ENCODE measurements around the gene SGSH. TPM values are rescaled to one million over a fixed set of nuclear protein-coding genes. Genes with fewer than 3 reads are reported as not detected.
"Not testable (repeated sequence)": the region's sequence is repeated elsewhere in the genome, so short reads cannot be mapped to it uniquely, and the experiment has no call there.

Gene SGSH
- 12.4 TPM for total RNA-seq
- long read RNA-seq, transcript SGSH-201 (8 exons, 2,784 nt) = major isoform, 6 of 14 reads
- long read RNA-seq, partial matches to known transcripts = 2 of 14 reads
- long read RNA-seq, other reads (novel, unspliced or antisense) = 6 of 14 reads

DNA sequence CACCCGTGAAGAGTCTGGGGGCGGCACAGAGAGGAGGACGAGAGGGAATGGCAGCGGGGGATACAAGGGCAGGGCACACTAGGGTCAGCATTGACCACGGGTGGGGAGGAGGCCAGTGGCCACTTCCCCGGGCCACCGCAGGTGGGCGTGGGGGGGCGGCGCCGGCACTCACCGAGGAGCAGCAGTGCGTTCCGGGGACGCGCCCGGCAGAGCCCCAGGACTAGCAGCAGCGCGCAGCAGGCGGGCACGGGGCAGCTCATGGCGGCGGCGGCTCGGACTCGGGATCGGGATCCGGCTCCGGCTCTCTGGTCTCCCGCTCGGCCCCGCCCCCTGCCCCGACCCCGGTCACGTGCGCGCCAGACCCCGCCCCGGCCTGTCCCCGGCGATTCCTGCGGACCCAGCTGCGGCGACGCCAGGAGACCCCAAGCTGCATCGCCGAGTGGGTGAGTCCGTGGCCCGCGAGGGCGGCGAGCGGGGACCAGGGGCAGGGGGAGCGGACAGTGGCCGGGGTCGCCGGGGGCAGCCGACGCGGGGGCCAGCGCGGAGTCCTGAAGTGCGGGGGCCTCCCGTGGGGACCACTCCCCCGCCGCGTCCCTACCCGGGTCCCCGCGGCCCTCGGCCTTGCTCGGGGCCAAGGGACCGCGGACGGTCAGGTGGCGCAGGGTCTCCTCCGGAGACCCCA lies at the start of gene SGSH, which contains the start of gene SLC26A11:
SGSH (minus strand) TSS at position 280 of the 682 bp plus-strand sequence; CDS start at position 260, 20 bp downstream.
SLC26A11 (plus strand) TSS at position 374 of the 682 bp plus-strand sequence. CDS start 1,134 bp downstream, outside the sequence.
- ATAC-seq (peak; percentile 91), DNase-seq (ENCODE audit: missing footprints) (peak; percentile 92)
- intact Hi-C loops (cut with DNase I) = loop anchor here (2.0 kb wide), 1 partner anchor 73 kb away; the partner anchor contains the start of gene EIF4A3

DNA sequence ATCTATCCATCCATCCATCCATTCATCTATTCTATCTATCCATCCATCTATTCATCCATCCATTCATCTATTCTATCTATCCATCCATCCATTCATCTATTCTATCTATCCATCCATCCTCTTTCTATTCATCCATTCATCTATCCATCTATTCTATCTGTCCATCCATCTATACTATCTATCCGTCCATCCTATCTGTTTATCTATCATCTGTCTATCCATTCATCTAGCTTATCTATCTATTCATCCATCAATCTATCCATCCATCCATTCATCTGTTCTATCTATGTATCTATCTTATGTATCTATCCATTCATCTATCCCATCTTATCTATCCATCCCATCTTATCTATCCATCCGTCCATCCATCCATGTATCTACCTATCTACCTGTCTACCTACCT lies 49.3 kb upstream of the SGSH start:
- DNase-seq (ENCODE audit: missing footprints) (no peak), ATAC-seq (no peak)
- intact Hi-C loops (cut with DNase I) = no loop called here

DNA sequence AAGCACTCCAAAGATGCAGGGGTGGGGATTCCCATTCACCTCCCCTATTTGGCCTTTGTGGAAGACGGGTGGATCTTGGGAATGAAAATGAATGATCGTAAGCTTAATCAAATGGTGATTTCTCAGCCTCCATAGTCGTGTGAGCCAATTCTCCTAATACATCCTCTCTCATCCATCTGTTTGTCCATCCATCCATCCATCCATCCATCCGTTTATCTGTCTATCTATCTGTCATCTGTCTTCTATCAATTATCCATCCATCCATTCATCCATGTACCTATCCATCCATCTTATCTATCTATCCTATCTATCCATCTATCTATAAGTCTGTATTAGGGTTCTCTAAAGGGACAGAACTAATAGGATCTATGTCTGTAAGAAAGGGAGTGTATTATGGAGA lies 48.3 kb upstream of the SGSH start:
- DNase-seq (ENCODE audit: missing footprints) (no peak), ATAC-seq (no peak)
- intact Hi-C loops (cut with DNase I) = no loop called here

DNA sequence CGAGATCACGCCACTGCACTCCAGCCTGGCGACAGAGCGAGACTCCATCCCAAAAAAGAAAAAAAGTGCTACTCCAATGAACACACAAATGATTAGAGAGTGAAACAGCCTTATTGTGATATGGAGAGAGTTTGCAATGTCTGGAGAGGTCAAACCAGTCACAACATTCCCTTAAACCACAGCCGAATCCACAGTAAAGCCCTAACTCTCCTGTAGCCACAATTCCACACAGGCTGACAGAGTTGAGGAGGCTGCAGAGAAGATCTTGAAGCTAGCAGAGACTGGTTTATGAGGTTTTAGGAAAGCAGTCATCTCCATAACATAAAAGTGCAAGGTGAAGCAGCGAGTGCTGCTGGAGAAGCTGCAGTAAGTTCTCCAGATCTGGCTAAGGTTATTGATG lies 47.3 kb upstream of the SGSH start:
- intact Hi-C loops (cut with DNase I) = no loop called here
- ATAC-seq (no peak), DNase-seq (ENCODE audit: missing footprints) (no peak)

DNA sequence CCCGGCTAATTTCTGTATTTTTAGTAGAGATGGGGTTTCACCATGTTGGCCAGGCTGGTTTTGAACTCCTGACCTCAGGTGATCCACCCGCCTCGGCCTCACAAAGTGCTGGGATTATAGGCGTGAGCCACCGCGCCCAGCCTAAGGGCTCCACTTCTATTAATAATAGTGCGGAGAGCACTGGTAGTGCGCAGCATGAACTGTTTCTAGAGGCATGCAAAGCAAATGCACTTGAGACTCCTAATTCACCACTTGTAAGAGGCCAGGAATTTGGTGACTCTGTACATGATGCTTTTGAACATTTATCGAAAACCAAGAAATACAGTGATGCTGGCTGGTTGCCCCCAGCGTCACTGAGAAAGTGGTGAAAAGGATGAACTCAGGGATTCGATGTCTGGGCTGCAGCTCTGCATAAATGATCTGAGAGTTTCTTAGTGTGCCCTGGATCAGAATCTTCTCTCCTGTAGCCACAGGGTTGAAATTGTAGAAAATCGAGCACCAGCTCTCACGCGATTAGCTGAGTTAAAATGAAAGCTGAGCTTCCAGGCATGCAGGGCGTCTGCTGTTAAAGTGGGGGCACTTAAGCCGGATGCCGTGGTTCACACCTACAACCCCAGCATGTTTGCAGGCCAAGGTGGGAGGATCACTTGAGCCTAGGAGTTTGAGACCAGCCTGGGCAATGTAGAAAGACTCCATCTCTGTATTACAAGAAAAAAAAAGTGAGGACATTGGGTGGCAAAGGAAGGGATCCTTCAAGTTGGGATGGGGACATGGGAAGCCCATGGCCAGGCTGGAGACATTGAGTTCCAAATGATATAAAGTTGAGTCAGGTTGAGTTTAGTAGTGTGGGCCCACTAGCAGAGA lies 45.3 kb upstream of the SGSH start:
- DNase-seq (ENCODE audit: missing footprints) (no peak), ATAC-seq (no peak)
- intact Hi-C loops (cut with DNase I) = no loop called here

DNA sequence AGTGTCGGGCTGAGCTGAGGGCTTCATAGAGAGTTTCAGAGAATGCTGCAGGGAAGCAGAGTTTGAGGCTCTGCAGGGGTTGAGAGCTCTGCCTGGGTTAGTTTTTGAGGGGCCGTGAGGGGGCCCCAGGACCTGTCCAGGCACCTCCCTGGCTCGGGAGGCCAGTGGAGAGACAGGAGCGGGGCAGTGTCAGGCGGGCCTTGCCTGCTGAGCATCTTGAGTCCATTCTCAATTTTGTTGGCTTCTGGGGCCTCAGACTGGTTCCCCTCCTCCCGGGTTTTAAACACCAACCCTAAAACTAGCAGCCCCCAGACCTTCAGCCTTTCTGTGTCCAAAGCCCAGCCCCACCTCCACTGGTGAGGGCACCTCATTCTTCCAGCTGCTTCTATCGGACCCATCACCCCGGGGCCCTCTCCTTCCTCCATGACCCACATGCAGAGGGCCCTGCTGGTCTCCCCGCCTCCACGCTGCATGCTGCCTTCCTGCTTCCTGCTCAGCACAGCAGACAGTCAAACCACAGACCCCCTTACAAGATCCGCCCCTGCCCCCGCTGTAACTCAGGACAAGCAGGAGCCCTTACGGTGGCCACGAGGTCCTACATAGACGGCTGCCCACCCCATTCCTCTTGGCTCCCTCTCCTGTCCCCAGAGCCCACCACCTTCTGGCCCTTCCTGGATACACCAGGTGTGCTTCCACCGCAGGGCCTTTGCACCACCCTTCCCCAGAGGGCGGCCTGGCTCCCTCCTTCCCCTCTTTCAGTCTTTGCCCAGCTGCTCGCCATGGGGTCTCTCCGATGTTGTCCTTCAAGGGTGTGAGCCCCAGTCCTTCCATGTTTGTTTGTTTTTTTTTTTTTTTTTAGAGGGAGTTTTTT lies 44.3 kb upstream of the SGSH start:
- ATAC-seq = no peak
- DNase-seq (ENCODE audit: missing footprints) = no peak
- intact Hi-C loops (cut with DNase I) = loop anchor here (5.0 kb wide), 1 partner anchor 162 kb away; the partner anchor contains the start of gene GAA

DNA sequence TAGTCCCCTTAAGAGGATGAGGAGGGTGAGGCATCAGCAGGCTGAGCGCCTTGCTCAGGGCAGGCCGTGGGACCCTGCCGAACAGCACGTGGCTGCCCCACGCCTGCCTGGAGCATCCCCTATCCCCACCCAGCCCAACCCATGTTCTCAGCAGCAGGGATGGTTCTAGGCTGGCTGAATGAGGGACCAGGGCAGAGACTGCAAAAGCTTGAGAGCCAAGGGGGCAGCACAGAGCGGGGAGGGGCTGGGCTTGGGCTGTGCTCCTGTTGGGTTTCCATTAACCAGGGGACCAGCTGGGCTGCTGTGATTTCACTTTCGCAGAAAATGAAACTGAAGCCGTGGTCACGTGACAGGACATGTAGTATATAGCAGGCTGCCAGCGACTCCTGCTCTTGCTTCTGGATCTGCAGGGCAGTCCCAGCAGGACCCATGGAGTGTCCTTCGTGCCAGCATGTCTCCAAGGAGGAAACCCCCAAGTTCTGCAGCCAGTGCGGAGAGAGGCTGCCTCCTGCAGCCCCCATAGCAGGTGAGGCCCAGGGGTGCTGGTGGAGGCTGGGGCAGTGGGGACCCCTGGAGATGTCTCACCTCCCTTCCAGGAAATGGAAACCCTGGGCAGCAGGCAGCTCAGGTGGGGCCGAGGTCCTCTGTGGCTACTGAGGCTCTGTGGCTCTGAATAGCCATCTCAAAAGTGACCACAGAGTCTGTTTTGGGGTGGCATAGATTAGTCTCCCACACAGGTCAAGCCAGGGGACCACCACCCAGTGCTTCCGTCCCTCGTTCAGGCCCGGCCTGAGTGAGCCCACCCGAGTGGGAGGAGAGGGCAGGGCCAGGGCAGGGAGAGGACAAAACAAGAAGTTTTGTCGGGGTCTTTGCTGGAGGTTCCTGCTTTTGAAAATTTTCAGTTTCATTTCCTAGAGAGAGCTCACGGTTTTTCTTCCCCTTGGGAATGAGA lies 43.4 kb upstream of the SGSH start:
- intact Hi-C loops (cut with DNase I) = loop anchor here (5.0 kb wide), 1 partner anchor 161 kb away; the partner anchor contains the start of gene GAA
- ATAC-seq (peak; percentile 47), DNase-seq (ENCODE audit: missing footprints) (peak; percentile 92)

DNA sequence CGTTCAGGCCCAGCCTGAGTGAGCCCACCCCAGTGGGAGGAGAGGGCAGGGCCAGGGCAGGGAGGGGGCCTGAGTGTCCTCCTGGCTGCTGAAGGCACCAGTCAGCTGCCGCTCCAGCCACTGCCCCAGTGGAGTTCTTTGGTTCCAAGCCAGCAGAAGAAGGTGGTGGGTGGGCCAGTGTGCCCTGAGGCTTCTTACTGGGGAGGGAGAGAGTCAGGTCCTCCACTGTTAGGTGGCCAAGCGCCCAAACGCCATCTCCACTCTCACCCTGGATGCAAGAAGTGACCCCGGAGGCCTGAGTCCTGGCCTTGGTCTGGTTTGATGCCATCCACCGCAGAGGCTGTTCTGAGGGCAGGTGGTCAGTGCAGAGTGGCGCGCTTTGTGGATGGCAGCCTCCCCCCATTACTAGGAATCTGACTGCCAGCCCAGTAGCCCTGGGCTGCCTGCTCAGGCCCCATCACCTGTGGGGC lies 42.7 kb upstream of the SGSH start:
- ATAC-seq (no peak), DNase-seq (ENCODE audit: missing footprints) (no peak)
- intact Hi-C loops (cut with DNase I) = loop anchor here (5.0 kb wide), 1 partner anchor 161 kb away; the partner anchor contains the start of gene GAA

DNA sequence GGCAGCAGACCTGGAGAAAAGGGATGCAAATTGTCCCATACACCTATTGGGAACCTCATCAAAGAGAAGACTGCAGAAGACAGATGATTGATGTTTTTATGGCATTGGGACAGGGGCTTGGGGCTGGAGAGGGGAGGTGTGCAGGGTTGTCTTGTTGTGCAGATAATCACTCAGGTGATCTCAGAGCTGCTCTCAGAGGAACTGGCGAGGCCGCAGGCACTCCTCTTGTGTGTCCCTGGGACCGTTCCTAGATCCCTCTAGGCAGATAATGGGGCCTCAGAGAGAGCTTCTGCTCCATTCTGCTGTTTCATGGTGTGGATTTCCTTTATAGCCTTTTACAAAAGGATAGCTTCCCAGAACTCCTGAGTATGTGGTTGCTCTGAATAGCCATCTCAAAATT lies 42.2 kb upstream of the SGSH start:
- intact Hi-C loops (cut with DNase I) = loop anchor here (5.0 kb wide), 1 partner anchor 160 kb away; the partner anchor contains the start of gene GAA
- ATAC-seq (no peak), DNase-seq (ENCODE audit: missing footprints) (no peak)

DNA sequence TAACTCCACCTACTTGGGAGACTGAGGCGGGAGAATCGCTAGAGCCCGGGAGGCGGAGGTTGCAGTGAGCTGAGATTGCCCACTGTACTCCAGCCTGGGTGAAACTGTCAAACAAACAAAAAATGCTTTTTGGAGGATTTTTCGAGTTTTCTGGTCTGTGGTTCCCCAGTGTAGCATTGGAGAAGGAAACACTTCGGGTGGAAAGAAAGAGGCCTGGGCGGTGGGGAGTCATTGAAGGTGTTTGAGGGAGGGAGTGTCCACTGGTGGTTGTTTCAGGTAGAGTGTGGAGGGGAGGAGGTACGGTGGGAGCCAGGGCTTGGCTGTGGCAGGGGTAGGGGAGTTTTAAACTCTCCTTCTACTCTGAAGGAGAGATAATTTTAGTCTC lies 41.8 kb upstream of the SGSH start:
- ATAC-seq = no peak
- DNase-seq (ENCODE audit: missing footprints) = no peak
- intact Hi-C loops (cut with DNase I) = loop anchor here (5.0 kb wide), 1 partner anchor 160 kb away; the partner anchor contains the start of gene GAA

DNA sequence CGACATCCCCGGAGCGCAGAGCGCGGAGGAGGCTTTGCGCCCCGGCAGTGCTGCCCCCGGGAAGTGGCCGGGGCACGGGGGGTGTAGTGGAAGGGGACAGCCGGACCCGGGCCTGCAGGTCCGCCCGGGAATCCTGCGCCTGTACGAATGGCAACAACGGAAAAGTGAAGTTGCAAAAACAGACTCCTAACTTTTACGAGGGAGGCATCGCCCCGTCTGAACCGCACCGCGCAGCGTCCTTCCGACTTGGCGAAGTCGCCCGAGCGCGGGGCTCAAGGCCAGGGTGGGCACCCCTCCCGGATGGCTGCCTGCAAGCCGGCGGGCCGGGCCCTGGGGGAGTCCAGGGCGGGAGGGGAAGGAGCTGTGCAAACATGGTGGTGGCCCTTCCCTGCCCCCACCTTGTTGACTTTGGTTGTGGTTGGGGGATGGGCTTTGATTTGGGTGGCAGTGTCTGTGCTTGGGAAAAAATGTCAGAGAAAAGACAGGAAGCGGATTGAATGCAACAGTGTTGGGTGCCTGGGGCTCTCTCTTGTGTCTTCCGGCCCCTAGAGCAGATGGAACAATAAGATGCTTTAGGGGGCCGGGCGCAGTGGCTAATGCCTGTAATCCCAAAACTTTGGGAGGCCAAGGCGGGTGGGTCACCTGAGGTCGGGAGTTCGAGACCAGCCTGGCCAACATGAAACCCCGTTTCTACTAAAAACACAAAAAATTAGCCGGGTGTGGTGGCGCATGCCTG lies 41.2 kb upstream of the SGSH start:
- peak; percentile 85 for DNase-seq (ENCODE audit: missing footprints)
- peak; percentile 30 for ATAC-seq
- intact Hi-C loops (cut with DNase I) = loop anchor here (5.0 kb wide), 1 partner anchor 159 kb away; the partner anchor contains the start of gene GAA

DNA sequence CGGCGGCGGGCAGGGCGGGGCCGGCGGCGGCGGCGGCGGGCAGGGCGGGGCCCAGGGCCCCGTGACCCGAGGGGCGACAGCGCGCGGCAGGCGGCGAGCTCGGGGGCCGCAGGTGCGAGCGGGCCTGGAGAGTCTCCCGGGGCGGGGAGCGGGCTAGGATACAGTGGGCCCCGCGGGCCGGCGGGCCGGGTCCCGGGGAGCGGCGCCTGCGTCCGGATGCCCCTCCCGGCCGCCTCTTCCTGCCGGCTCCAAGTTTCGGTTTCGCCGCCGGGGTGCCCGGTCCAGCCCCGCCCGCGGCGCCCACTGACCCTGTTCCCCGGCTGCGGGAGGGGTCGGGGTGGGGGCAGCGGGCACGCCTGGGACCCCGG lies 40.6 kb upstream of the SGSH start, which contains the start of gene RNF213:
RNF213 (plus strand) TSS at position 62 of the 368 bp plus-strand sequence. CDS start 2,830 bp downstream, outside the sequence.
- ATAC-seq (peak; percentile 48), DNase-seq (ENCODE audit: missing footprints) (peak; percentile 88)
- intact Hi-C loops (cut with DNase I) = loop anchor here (5.0 kb wide), 1 partner anchor 158 kb away; the partner anchor contains the start of gene GAA

DNA sequence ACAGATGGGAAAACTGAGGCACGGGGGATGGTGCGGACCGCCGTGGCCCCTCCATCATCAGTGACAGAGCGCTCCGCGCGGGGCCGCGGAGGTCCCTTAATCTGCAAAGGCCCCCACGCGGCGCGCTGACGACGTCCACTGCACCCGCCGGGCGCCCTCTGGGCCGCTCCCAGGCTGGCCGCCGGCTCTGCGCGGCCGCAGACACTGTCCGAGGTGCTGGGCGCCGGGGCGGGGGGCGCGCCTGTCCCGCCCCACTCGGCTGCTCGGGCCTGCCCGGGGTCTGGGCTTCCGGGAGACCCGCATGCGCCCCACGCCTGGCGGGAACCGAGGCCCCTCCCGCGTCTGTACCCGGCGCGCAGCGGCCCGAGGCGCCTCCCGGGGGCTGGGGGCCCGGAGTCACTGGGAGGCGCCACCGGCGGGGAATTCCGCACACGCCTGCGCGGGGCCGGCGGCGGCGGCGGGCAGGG lies 40.0 kb upstream of the SGSH start:
- DNase-seq (ENCODE audit: missing footprints) (peak; percentile 88), ATAC-seq (peak; percentile 83)
- intact Hi-C loops (cut with DNase I) = loop anchor here (5.0 kb wide), 1 partner anchor 158 kb away; the partner anchor contains the start of gene GAA

DNA sequence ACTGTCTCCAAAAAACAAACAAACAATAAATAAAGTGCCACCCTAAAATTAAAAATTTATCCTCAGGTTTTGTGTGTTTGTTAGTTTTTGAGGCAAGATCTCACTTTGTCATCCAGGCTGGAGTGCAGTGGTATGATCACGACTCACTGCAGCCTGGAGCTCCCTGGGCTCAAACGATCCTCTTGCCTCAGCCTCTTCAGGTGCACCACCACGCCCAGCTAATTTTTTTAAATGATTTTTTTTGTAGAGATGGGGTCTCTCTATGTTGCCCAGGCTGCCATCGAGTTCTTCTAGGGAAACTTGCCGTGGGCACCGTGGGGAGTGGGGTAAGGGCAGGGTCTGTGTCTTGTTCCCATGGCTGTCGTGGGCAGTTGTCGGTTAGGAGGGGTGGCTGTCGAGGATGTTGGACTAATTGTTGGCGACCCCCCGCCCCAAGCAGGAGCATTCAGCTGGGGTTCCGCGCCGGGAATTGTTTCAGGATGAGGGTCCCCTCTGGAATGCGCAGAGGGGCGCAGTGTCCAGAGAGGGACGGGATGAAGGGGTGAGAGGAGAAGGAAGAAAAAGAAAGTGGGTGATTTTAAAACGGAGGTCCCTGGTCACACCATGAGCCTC lies 39.4 kb upstream of the SGSH start:
- DNase-seq (ENCODE audit: missing footprints) (no peak), ATAC-seq (no peak)
- intact Hi-C loops (cut with DNase I) = loop anchor here (5.0 kb wide), 2 partner anchors 112 to 157 kb away; partner anchors contain the start of genes EIF4A3 and GAA

DNA sequence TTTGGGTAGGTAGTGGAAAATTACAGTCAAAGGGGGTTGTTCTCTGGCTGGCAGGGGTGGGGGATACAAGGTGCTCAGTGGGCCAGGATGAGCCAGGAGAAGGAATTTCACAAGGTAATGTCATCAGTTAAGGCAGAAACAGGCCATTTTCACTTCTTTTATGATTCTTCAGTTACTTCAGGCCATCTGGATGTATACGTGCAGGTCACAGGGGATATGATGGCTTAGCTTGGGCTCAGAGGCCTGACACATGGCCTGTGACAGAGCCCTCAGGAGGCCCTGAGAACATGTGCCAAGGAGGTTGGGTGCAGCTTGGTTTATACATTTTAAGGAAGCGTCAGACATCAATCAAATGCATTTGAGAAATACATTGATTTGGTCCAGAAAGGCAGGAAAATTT lies 38.2 kb upstream of the SGSH start:
- not testable (repeated sequence) for ATAC-seq; DNase-seq (ENCODE audit: missing footprints)
- intact Hi-C loops (cut with DNase I) = loop anchor here (5.0 kb wide), 1 partner anchor 111 kb away; the partner anchor contains the start of gene EIF4A3

All from Right ventricle myocardium inferior (tissue), 1 donor.